Left renal cortex interstitium (tissue), 4 donors: ENCODE data around the gene LTBP1. TPM values are rescaled to one million over a fixed set of nuclear protein-coding genes. Genes with fewer than 3 reads are reported as not detected.
A peak's percentile ranks its signal among the peaks of the same experiment; 100 is the strongest.
"Not testable (repeated sequence)": the region's sequence is repeated elsewhere in the genome, so short reads cannot be mapped to it uniquely, and the experiment has no call there.

Source experiments
- DNase-seq, 4 donors: peaks; one replicate each; pipeline ENCODE4 v3.0.0-alpha.2; 2013; ENCODE audit warnings: low read depth in 4 of 4, low spot score in 2 of 4, missing footprints in 1 of 4
- polyA plus RNA-seq, 4 donors: library from polyadenylated mRNA; unstranded; fragments of 120-200 nt; gene quantifications; one replicate each; pipeline ENCODE4 v1.2.1, GENCODE V29; 2013; ENCODE audit not compliant: insufficient read length in 4 of 4

The LTBP1 gene
- polyA plus RNA-seq, 4 donors, result 65.7 to 85.2 (median 76.3) TPM

GRCh38 chr2:33358878-33359277 is 412.1 kb downstream of the LTBP1 start:
- DNase-seq, result no peak

DNA sequence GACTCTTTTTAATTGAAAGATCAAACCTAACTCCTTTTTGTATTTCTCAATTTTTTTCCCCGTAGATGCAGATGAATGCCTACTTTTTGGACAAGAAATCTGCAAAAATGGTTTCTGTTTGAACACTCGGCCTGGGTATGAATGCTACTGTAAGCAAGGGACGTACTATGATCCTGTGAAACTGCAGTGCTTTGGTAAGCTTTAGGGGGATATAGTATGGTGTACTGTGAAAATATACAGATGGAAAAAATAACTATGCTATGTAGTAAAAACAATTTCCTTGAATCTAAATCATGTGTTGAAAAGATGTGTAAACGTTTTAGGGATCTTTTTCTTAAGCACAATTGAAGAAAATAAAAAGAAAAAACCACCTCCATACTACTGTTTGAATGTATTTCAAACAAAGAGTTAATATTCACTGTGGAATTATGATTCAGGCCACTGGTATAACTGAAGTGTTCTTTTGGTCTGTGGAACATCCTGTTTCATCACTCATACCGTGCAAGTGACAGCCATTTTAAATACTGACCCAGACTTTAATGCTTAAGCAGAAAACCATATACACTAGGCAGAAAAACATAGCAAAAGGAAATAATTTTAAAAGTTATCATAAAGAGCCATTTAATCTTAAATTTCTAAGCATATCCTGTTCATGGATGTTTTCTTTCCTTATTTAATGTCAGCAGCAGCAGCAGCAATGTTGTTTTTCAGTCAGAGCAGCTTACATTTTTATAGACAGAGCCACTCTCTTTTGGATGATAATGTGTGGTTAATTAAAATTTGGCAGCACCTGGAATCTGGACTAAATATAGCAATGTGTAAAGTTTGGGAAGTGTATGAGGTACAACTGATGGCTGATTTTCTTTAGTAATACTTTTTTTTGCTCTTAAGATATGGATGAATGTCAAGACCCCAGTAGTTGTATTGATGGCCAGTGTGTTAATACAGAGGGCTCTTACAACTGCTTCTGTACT is 416.9 kb downstream of the LTBP1 start:
- DNase-seq, result no peak

DNA sequence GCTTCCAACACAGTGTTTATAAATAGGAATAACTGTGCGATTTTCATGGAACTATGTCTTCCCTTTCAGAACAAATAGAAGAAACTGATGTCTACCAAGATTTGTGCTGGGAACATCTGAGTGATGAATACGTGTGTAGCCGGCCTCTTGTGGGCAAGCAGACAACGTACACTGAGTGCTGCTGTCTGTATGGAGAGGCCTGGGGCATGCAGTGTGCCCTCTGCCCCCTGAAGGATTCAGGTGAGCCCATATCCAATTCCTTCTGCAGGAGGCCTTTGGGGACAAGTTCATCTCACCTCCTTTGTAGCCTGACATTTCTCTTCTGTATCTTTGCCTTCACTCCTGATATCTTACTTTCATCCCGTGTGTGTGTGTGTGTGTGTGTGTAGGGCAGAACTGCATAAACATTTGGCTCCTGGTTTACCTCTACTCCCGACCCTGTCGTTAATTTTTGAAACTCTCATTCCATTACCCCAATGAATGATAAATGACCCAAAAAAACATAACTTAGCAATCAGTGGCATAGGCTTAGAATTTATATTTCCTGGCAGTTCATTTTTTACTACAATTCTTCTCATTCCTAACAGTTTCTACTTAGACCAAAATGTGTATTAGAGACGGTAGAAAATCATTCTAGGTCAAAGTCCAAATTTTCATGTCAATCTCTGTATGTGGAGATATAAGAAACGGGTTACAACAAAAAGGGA is 418.7 kb downstream of the LTBP1 start:
- no peak for DNase-seq

- peak in 1 of 4 donors; percentile 4 for DNase-seq
Measured at GRCh38 chr2:33366473-33366872, 419.7 kb downstream of the LTBP1 start.

DNA sequence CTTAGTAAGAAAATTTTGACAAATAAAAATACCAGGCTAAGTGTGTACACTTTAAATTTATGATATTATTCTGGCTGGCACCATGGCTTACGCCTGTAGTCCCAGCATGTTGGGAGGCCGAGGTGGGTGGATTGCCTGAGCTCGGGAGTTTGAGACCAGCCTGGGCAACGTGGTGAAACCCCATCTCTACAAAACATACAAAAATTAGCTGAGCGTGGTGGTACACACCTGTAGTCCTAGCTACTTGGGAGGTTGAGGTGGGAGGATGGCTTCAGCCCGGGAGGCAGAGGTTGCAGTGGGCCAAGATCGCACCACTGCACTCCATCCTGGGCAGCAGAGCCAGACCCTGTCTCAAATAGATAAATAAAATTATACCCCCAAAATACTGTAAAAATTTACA is 421.8 kb downstream of the LTBP1 start:
- not testable (repeated sequence) for DNase-seq

- DNase-seq, result no peak
Measured at GRCh38 chr2:33369191-33369590, 422.4 kb downstream of the LTBP1 start.

GRCh38 chr2:33370636-33371265 is 424.0 kb downstream of the LTBP1 start:
- DNase-seq, result no peak

DNA sequence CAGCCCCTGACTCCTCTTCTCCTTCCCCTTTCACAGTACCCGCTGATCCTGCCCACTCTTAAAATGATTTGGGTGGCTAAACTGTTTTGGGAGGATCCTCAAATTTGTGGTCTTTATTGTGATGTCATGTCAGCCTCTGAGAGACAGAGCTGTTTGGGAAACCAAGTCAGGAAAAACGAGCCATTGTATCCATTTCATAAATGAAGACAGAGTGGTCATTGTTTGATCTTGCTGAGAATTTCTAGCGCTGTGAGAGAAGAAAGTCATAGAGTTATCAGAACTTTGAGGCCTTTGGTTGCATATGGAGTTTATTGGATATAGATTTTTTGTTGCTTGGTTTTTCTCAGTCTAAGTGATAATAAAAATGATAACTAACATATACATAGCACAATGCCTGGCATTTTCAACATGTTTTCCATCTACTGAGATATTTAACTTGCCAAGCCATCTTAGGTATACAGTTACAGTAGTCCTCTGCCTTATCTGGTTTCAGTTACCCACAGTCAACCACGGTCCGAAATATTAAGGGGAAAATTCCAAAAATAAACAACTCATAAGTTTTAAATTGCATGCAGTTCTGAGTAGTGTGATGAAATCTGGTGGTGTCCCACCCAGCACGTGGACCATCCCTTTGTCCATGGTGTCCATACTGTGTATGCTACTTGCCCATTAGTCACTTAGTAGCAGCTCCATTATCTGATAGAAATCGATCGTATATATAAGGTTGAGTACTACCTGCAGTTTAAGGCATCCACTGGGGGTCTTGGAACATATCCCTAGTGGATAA is 424.7 kb downstream of the LTBP1 start:
- no peak for DNase-seq

DNA sequence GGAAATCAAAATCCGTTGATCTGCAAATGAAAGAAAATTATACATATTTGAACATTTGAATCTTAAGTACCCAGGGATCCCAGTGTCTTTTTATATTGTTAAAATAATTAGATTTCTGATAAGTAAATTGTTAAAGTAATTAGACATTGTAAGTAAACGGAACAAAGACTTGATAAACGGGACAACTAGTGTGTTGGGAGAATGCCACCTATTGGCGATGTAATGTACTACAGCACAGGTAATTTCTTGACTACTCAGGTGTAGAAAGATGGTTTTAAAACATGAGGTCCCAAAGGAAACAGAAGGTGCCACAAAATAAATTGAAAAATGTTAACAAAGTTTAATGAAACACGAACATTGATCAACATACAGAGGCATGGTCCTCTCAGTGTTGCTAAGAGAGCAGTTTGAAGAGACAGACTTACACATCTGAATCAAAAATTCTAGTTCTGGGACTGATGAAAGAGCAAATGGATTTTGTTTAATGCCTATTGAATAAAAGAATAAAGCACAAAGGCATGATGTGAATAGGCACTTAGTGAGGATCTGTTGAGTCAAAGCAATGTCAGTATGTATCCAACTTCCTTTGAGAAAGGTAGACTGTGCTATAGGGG is 426.3 kb downstream of the LTBP1 start:
- no peak for DNase-seq

- DNase-seq, result no peak
Measured at GRCh38 chr2:33373986-33374385, 427.2 kb downstream of the LTBP1 start.

DNA sequence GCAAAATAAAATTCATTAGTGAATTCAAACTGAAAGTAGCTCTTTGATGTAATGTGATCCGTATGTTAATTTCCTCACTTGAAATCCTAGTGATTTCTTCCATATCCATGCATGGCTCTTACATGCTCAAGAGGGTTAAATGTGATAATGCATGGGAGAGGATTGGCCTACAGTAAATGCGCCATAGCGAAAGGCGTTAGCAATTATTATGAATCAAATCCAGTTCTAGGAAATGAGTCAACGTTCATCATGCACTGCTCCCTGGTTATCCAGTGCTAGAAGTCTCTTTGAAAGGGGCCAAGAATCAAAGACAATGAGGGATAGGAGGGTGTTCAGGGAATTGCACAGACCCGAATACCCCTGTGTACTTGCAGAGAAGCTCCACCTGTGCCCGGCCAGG is 428.3 kb downstream of the LTBP1 start:
- DNase-seq, result no peak

- DNase-seq, result no peak
Measured at GRCh38 chr2:33377048-33377447, 430.3 kb downstream of the LTBP1 start.

DNA sequence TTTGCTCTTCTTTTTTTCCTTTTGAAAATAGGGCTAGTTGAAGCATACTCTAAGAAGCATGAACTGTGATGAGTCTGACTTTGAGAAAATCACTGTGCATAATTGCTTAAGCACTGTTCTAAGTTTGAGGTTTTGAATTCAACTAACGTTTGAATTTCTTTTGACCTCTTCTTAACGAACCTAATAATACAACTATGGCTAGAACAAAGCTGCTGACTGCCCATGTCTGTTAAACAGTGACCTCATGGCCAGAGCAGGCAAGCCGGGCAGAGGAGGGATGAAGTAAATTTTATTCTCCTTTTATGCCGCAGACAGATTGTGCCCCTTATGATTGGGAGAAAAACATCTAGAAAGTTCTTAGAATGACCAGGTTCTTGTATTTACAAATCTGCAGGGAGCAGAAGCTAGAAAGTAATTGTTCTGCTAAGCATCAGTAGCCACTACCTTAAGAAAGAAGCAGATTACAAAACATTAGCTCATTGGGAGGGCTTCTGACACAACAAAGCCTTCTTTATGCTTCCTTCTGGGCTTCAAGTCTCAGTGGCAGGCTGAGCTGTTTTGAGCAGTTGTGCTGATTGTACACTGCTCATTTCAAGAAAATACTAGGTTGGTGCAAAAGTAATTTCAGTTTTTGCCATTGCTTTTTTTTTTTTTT is 431.9 kb downstream of the LTBP1 start:
- DNase-seq, result no peak

- no peak for DNase-seq
Measured at GRCh38 chr2:33380001-33380609, 433.4 kb downstream of the LTBP1 start.

DNA sequence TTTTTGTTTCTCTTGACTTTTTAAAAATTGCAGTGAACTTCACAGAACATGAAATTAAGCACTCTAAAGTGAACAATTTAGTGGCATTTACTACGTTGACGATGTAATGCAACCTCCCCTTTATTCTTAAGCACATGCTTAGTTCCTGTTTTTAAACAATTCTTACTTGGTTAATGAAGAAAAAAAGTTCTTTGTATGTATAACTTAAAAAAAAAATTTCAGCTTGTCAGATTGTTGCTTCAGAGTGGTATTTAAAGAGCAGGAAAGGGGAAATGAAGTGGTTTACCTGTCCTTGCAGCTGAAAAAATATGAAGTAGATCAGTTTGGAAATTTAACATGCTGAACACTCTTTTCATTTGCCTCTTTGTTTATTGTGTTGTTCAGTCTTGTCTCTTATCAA is 434.0 kb downstream of the LTBP1 start:
- DNase-seq, result no peak

GRCh38 chr2:33381301-33381858 is 434.6 kb downstream of the LTBP1 start:
- DNase-seq, result no peak

- DNase-seq, result no peak
Measured at GRCh38 chr2:33383855-33384598, 437.3 kb downstream of the LTBP1 start.

- no peak for DNase-seq
Measured at GRCh38 chr2:33384599-33384961, 437.8 kb downstream of the LTBP1 start.
